HepG2 (cell line): ENCODE results near the gene CHRNB4. TPM values are rescaled to one million over a fixed set of nuclear protein-coding genes. Genes with fewer than 3 reads are reported as not detected.

Experiments used
- ATAC-seq: fragments of 200-7000 bp; cut with Tn5 transposase; 3 replicates; pipeline ENCODE4 v1.9.1; 2020; ENCODE audit warnings: mild to moderate bottlenecking, moderate library complexity
- BruUV-seq: library from RNA; stranded (reverse); fragments of 400-500 nt; replicated peaks from 2 replicates; lab custom pipeline; 2021; lab: Mats Ljungman, UMichigan
- CTCF ChIA-PET: fragments of 300-600 bp; formaldehyde crosslinking; extraction: SDS; loops from one replicate; lab custom pipeline; 2021; ENCODE audit warnings: low total read pairs, inconsistent platforms, low intra/inter-chr PET ratio; lab: Yijun Ruan, JAX
- POLR2A ChIA-PET: fragments of 350-600 bp; sonication (Branson Sonifier 250); formaldehyde crosslinking; loops from one replicate; lab custom pipeline; 2020; ENCODE audit warnings: antibody characterized with exemption, inconsistent platforms; lab: Yijun Ruan, JAX
- DNase-seq: peaks from one replicate; pipeline ENCODE4 v3.0.0-alpha.2; 2015; ENCODE audit warnings: low spot score
- FAIRE-seq: peaks from 3 replicates; lab custom pipeline; 2011; peaks lifted over from hg19 to GRCh38; lab: Jason Lieb, UNC
- H2AFZ ChIP-seq: one replicate; pipeline ENCODE4 v1.6.1; 2011; ENCODE audit warnings: low read length, inconsistent platforms
- H3K27ac ChIP-seq: fragments of 300-600 bp; 3 replicates; pipeline ENCODE4 v1.8.0; 2011; ENCODE audit warnings: mixed run types, mild to moderate bottlenecking, mixed read lengths, low read length, inconsistent platforms; ENCODE audit not compliant: insufficient read depth; ENCODE audit errors: extremely low read length
- H3K27me3 ChIP-seq, 2 experiments: fragments of 200-600 bp in 1 of 2; 2 replicates in 1 of 2; 3 replicates in 1 of 2; pipeline versions ENCODE4 v1.6.0 to v1.8.0; 2011; ENCODE audit warnings: low read length in 2 of 2, mild to moderate bottlenecking in 2 of 2, moderate library complexity in 2 of 2, inconsistent platforms in 1 of 2; ENCODE audit not compliant: insufficient read depth in 2 of 2, control insufficient read depth in 1 of 2
- H3K36me3 ChIP-seq, 2 experiments: fragments of 200-600 bp in 1 of 2; replicated peaks in 1 of 2; 2 replicates in 1 of 2; 3 replicates in 1 of 2; pipeline versions ENCODE4 v1.5.1 to v1.8.0; 2011; ENCODE audit warnings: low read length in 2 of 2, inconsistent platforms in 1 of 2; ENCODE audit not compliant: insufficient read depth in 2 of 2, control insufficient read depth in 1 of 2
- H3K4me1 ChIP-seq: 2 replicates; pipeline ENCODE4 v1.5.1; 2012; ENCODE audit warnings: low read length, inconsistent platforms; ENCODE audit not compliant: insufficient read depth
- H3K4me2 ChIP-seq: 2 replicates; pipeline ENCODE4 v1.6.0; 2011; ENCODE audit warnings: low read depth, low read length, inconsistent platforms
- H3K4me3 ChIP-seq, 3 experiments: fragments of 200-600 bp in 1 of 3; sonication (generic), shearing (Covaris generic) in 1 of 3; replicated peaks in 1 of 3; 2 replicates each; pipeline ENCODE4 v1.5.1; 2011 to 2016; ENCODE audit warnings: low read length in 3 of 3, inconsistent platforms in 2 of 3, low read depth in 2 of 3, mild to moderate bottlenecking in 2 of 3, control low read depth in 1 of 3, mixed read lengths in 1 of 3; ENCODE audit not compliant: insufficient read depth in 1 of 3
- H3K79me2 ChIP-seq: one replicate; pipeline ENCODE4 v1.6.1; 2011; ENCODE audit warnings: low read length, inconsistent platforms; ENCODE audit not compliant: insufficient read depth
- H3K9ac ChIP-seq: 2 replicates; pipeline ENCODE4 v1.6.0; 2011; ENCODE audit warnings: mild to moderate bottlenecking, low read depth, low read length, inconsistent platforms; ENCODE audit not compliant: insufficient read depth
- H3K9me3 ChIP-seq: 2 replicates; pipeline ENCODE4 v1.5.1; 2012; ENCODE audit warnings: mild to moderate bottlenecking, low read length
- H4K20me1 ChIP-seq: 2 replicates; pipeline ENCODE4 v1.6.0; 2011; ENCODE audit warnings: inconsistent platforms, mild to moderate bottlenecking, low read length, moderate library complexity; ENCODE audit not compliant: insufficient read depth
- RORA ChIP-seq: sonication (generic); formaldehyde crosslinking; IDR thresholded peaks from 2 replicates; pipeline ENCODE4 v1.5.0; 2020; ENCODE audit warnings: mild to moderate bottlenecking, missing genetic modification reagents, moderate library complexity
- ZNF263 ChIP-seq: sonication (generic); formaldehyde crosslinking; IDR thresholded peaks from 2 replicates; pipeline ENCODE4 v1.4.0; 2020; ENCODE audit warnings: missing genetic modification reagents
- ZNF446 ChIP-seq: sonication (generic); formaldehyde crosslinking; IDR thresholded peaks from 2 replicates; pipeline ENCODE4 v1.5.0; 2020; ENCODE audit warnings: mild to moderate bottlenecking, missing genetic modification reagents
- WGBS: methylation state at CpG from one replicate; pipeline ENCODE4 v1.1.6; 2017; ENCODE audit warnings: low lambda C conversion rate; 5-methylcytosine and 5-hydroxymethylcytosine counted together
- in situ Hi-C: cut with HindIII; loops from 2 replicates; pipeline ENCODE4 v1.10.0; 2017; ENCODE audit warnings: low pct_unique_long_range_greater_than_20kb; ENCODE audit not compliant: extremely low pct_ligation_motif_present
- intact Hi-C: fragments of 100-400 bp; cut with micrococcal nuclease; formaldehyde crosslinking; loops from one replicate; pipeline ENCODE4 v1.10.0; 2022; ENCODE audit not compliant: unreplicated experiment
- polyA plus RNA-seq, 8 experiments: library from polyadenylated mRNA; depleted of rRNA in 3 of 8; stranded (reverse) in 7 of 8; unstranded in 1 of 8; fragments of >200 nt; fragmentation: Illumina TruSeq in 4 of 8; extraction: Trizol in 4 of 8; gene quantifications; 2 replicates each; pipeline versions ENCODE4 v1.2.1 to v1.2.3, GENCODE V29; 2011 to 2016; ENCODE audit warnings: low read depth in 4 of 8, missing spikeins in 1 of 8, mixed read lengths in 1 of 8; ENCODE audit not compliant: insufficient read depth in 1 of 8
- total RNA-seq, 5 experiments: library from RNA; depleted of rRNA; stranded (reverse); fragments of >200 nt; fragmentation: Illumina TruSeq; extraction: Trizol; gene quantifications; 2 replicates each; pipeline ENCODE4 v1.2.3, GENCODE V29; 2016; ENCODE audit warnings: low read depth in 1 of 5
- TF ChIP-seq, protein P1 (sequence below): conservative IDR thresholded peaks from 2 replicates; pipeline ENCODE4 v1.6.1; 2018; ENCODE audit warnings: missing genetic modification reagents
- TF ChIP-seq, protein P2 (sequence below): sonication (generic); formaldehyde crosslinking; IDR thresholded peaks from 2 replicates; pipeline ENCODE4 v1.5.1; 2020; ENCODE audit warnings: mild to moderate bottlenecking, missing genetic modification reagents

The CHRNB4 gene
- total and polyA plus RNA-seq, 2 of the 13 experiments (the other 11 are each of a cell fraction or from before 2014, with no cell fraction given) = not detected

DNA sequence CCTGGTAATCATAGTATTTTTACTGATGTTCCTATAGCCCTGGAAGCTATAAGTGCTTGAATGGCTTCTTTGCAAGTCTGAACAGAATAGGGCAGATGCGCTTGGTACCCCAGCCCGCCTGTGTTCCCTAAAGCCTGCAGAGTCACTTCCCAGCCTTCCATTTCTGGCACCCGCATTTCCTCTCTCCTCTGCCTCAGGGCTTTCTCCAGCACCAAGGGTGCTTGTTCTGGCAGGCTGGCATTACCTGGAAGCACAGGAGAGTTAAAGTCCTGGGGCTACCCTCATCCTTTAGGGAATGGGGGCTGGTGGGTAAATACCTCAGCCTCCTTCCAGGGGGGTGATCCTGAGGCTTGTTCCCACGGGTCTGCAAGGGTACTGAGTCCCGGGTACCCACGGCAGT is 12.8 kb downstream of the CHRNB4 start:
- Histone ChIP-seq H3K27ac (no peak overlapping the region), H3K9me3 (no peaks in the 10 kb centered on the region), H2AFZ (no peak overlapping the region), H3K4me1 (no peaks in the 10 kb centered on the region), H4K20me1 (no peaks in the 10 kb centered on the region), H3K27me3 (peaks cover 10 to 62% of the 10 kb centered on the region in 2 experiments), H3K9ac (no peak overlapping the region), H3K36me3 (no peaks in the 10 kb centered on the region), H3K4me2 (no peak overlapping the region), H3K79me2 (no peaks in the 10 kb centered on the region), H3K4me3 (no peak overlapping the region)
- FAIRE-seq (no peak), DNase-seq (no peak), ATAC-seq (no peak)
- intact Hi-C loops (no loop called here), in situ Hi-C loops (no loop called here)
- 16% methylated on average over 6 of the region's 6 CpGs for WGBS
- ChIA-PET CTCF (no interaction called here), POLR2A (no interaction called here)
- no TSS peak for BruUV-seq
- TF ChIP-seq ZNF263 (CRISPR knock-in tag) (no peak), RORA (CRISPR knock-in tag) (no peak), ZNF446 (no peak)
- TF ChIP-seq, protein P1, sequence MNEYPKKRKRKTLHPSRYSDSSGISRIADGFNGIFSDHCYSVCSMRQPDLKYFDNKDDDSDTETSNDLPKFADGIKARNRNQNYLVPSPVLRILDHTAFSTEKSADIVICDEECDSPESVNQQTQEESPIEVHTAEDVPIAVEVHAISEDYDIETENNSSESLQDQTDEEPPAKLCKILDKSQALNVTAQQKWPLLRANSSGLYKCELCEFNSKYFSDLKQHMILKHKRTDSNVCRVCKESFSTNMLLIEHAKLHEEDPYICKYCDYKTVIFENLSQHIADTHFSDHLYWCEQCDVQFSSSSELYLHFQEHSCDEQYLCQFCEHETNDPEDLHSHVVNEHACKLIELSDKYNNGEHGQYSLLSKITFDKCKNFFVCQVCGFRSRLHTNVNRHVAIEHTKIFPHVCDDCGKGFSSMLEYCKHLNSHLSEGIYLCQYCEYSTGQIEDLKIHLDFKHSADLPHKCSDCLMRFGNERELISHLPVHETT (CRISPR knock-in tag) = no peak
- TF ChIP-seq, protein P2, sequence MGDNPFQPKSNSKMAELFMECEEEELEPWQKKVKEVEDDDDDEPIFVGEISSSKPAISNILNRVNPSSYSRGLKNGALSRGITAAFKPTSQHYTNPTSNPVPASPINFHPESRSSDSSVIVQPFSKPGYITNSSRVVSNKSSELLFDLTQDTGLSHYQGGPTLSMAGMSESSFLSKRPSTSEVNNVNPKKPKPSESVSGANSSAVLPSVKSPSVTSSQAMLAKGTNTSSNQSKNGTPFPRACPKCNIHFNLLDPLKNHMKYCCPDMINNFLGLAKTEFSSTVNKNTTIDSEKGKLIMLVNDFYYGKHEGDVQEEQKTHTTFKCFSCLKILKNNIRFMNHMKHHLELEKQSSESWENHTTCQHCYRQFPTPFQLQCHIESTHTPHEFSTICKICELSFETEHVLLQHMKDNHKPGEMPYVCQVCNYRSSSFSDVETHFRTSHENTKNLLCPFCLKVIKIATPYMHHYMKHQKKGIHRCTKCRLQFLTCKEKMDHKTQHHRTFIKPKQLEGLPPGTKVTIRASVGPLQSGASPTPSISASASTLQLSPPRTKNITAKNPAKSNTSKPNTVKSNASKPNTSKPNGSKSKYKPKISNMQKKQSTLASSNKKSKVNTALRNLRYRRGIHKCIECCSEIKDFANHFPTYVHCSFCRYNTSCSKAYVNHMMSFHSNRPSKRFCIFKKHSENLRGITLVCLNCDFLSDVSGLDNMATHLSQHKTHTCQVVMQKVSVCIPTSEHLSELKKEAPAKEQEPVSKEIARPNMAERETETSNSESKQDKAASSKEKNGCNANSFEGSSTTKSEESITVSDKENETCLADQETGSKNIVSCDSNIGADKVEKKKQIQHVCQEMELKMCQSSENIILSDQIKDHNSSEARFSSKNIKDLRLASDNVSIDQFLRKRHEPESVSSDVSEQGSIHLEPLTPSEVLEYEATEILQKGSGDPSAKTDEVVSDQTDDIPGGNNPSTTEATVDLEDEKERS (CRISPR knock-in tag) = no peak
- TF ChIP-seq, all 625 proteins: peak for 0
